ENCODE data around the gene COLGALT1.
A peak's percentile ranks its signal among the peaks of the same experiment; 100 is the strongest.
"Not testable (repeated sequence)": the region's sequence is repeated elsewhere in the genome, so short reads cannot be mapped to it uniquely, and the experiment has no call there.

COLGALT1 gene

GRCh38 chr19:17534767-17535166, 20.7 kb upstream of the COLGALT1 start:
- DNase-seq = no peak

- no peak for DNase-seq
Measured at GRCh38 chr19:17536955-17537354, 18.5 kb upstream of the COLGALT1 start.

- DNase-seq = no peak
Measured at GRCh38 chr19:17538684-17539237, 16.7 kb upstream of the COLGALT1 start.

- DNase-seq = peak; percentile 92
Measured at GRCh38 chr19:17539238-17540117, 16.0 kb upstream of the COLGALT1 start.

GRCh38 chr19:17540174-17540573, 15.3 kb upstream of the COLGALT1 start:
- DNase-seq = no peak

GRCh38 chr19:17541184-17541759, 14.2 kb upstream of the COLGALT1 start:
- DNase-seq = no peak

- no peak for DNase-seq
Measured at GRCh38 chr19:17542042-17542441, 13.4 kb upstream of the COLGALT1 start.

GRCh38 chr19:17542793-17543582, 12.5 kb upstream of the COLGALT1 start:
- DNase-seq = no peak

- no peak for DNase-seq
Measured at GRCh38 chr19:17543986-17544385, 11.5 kb upstream of the COLGALT1 start.

- no peak for DNase-seq
Measured at GRCh38 chr19:17544418-17544817, 11.0 kb upstream of the COLGALT1 start.

GRCh38 chr19:17548145-17548544, 7.3 kb upstream of the COLGALT1 start:
- no peak for DNase-seq

- no peak for DNase-seq
Measured at GRCh38 chr19:17549085-17549740, 6.2 kb upstream of the COLGALT1 start.

- DNase-seq = no peak
Measured at GRCh38 chr19:17550076-17550667, 5.3 kb upstream of the COLGALT1 start.

GRCh38 chr19:17552735-17553134, 2.7 kb upstream of the COLGALT1 start:
- not testable (repeated sequence) for DNase-seq

- DNase-seq = peak; percentile 84
Measured at GRCh38 chr19:17553256-17553655, 2.2 kb upstream of the COLGALT1 start.

GRCh38 chr19:17554968-17555479, 425 bp upstream of the COLGALT1 start:
- no peak for DNase-seq

GRCh38 chr19:17555929-17556813, 722 bp downstream of the COLGALT1 start:
- DNase-seq = peak; percentile 53

- no peak for DNase-seq
Measured at GRCh38 chr19:17556995-17557394, 1.5 kb downstream of the COLGALT1 start.

- no peak for DNase-seq
Measured at GRCh38 chr19:17557466-17557865, 2.0 kb downstream of the COLGALT1 start.

- peak; percentile 44 for DNase-seq
Measured at GRCh38 chr19:17560205-17560595, 4.8 kb downstream of the COLGALT1 start.

GRCh38 chr19:17562097-17562496, 6.6 kb downstream of the COLGALT1 start:
- DNase-seq = no peak

Measured in fibroblast of skin of back (primary cell).